Placental pericyte (primary cell): ENCODE results near the gene GPR155. TPM values are rescaled to one million over a fixed set of nuclear protein-coding genes. Genes with fewer than 3 reads are reported as not detected.

Source experiments
- total RNA-seq: library from RNA; depleted of rRNA; stranded (reverse); fragments of >200 nt; gene quantifications from 2 replicates; pipeline ENCODE4 v1.2.3, GENCODE V29; 2012

Gene GPR155
- total RNA-seq: 1.6 and 5.0 TPM in 2 replicates

DNA sequence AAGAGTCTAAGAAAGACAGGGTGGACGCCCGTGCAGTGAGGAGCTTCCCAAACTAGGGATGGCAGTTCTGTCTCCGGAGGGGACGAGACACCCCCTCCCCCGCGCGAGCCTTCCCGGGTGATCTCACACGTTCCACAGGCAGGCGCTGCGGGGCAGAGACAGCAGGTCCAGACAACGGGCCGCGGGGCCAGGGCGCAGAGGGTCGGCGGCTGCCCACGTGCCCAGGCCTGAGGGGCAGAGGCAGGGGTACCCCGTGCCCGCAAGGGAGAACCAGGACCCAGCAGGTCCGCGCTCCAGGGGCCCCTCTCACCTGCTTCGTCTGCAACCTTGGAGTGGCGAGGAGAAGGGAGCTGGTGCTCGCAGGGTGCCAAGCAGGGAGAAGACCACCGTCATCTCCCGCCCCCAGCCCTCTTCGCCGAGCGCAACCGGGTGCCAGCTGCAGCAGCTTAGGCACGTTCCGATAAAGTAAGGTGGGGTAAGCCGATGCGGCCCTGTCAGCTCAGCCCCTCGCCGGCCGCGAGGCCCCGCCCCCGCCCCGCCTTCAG, at the start of gene GPR155:
TSS of gene GPR155 (minus strand) at position 467 of the 545 bp plus-strand sequence. CDS start 5,073 bp downstream, outside the sequence.

GRCh38 chr2:174395284-174395968, 91.4 kb downstream of the GPR155 start, which contains the start of gene SCRN3:
Gene SCRN3 (plus strand): TSS chr2:174395730. CDS start chr2:174398284, 2,554 bp downstream.

Other genes starting within 250 kb of the GPR155 start
- gene OLA1, start 238.5 kb downstream of the GPR155 start, total RNA-seq: 85.8 and 106 TPM in 2 replicates
- gene SP9, start 152.1 kb downstream of the GPR155 start, total RNA-seq: 0.14 TPM in 1 of 2 replicates, not detected in the other
- 19.3 and 22.6 TPM in 2 replicates for gene SCRN3, start 91.3 kb downstream of the GPR155 start, total RNA-seq
- gene WIPF1, start 110.8 kb upstream of the GPR155 start, total RNA-seq: 4.6 and 17.8 TPM in 2 replicates